Keratinocyte (primary cell): Measurements from ENCODE around the gene TMEM266.

ENCODE experiments used
- CTCF ChIP-seq, 3 experiments: IDR thresholded peaks in 1 of 3; conservative IDR thresholded peaks in 1 of 3; optimal IDR thresholded peaks in 1 of 3; 2 replicates in 2 of 3; 3 replicates in 1 of 3; pipeline versions ENCODE3 to v1.5.1; 2011; ENCODE audit warnings: low read length in 3 of 3, mild to moderate bottlenecking in 3 of 3, moderate library complexity in 2 of 3, control low read depth in 1 of 3, inconsistent platforms in 1 of 3; ENCODE audit not compliant: insufficient read depth in 2 of 3; ENCODE audit errors: extremely low read depth in 1 of 3
- EZH2 ChIP-seq: IDR thresholded peaks from one replicate; pipeline ENCODE4 v1.6.1; 2012; ENCODE audit warnings: inconsistent platforms, mild to moderate bottlenecking, low read length, moderate library complexity

- TF ChIP-seq CTCF (optimal IDR thresholded peaks at IDR 0.05 in 1 of 3, IDR thresholded peaks at IDR 0.05 in 1 of 3, conservative IDR thresholded peaks at IDR 0.05 in 1 of 3; ENCODE audit: extremely low read depth in 1 of 3, insufficient read depth in 2 of 3, low read length in 3 of 3) (no peak), EZH2 (no peak)
Observed at GRCh38 chr15:76065793-76066192, 6.0 kb downstream of the TMEM266 start.
